Peyer's patch (tissue), 4 donors: ENCODE measurements around the gene S100A1.

ENCODE experiments used
- POLR2A ChIP-seq, 2 donors: fragments of 450-650 bp; IDR thresholded peaks; one replicate each; pipeline ENCODE4 v1.5.1; 2017; ENCODE audit warnings: antibody characterized with exemption in 2 of 2, mild to moderate bottlenecking in 2 of 2, moderate library complexity in 2 of 2
- TF ChIP-seq, protein P1 (sequence below), 6 experiments: fragments of 450-650 bp in 4 of 6; fragments of 200-600 bp in 2 of 6; sonication (generic) in 1 of 6; IDR thresholded peaks; one replicate each; pipeline ENCODE4 v1.5.1; 2017 to 2019; ENCODE audit warnings: antibody characterized with exemption in 6 of 6, mild to moderate bottlenecking in 3 of 6, moderate library complexity in 1 of 6

GRCh38 chr1:153679337-153680119 lies 51.3 kb downstream of the S100A1 start:
- TF ChIP-seq, protein P1, sequence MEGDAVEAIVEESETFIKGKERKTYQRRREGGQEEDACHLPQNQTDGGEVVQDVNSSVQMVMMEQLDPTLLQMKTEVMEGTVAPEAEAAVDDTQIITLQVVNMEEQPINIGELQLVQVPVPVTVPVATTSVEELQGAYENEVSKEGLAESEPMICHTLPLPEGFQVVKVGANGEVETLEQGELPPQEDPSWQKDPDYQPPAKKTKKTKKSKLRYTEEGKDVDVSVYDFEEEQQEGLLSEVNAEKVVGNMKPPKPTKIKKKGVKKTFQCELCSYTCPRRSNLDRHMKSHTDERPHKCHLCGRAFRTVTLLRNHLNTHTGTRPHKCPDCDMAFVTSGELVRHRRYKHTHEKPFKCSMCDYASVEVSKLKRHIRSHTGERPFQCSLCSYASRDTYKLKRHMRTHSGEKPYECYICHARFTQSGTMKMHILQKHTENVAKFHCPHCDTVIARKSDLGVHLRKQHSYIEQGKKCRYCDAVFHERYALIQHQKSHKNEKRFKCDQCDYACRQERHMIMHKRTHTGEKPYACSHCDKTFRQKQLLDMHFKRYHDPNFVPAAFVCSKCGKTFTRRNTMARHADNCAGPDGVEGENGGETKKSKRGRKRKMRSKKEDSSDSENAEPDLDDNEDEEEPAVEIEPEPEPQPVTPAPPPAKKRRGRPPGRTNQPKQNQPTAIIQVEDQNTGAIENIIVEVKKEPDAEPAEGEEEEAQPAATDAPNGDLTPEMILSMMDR (IDR thresholded peaks at IDR 0.05) = no peak
- TF ChIP-seq POLR2A (IDR thresholded peaks at IDR 0.05) = no peak
